ENCODE data around the gene INSC.

The INSC gene

GRCh38 chr11:15198284-15198683 is 83.6 kb downstream of the INSC start:
- ChIA-PET POLR2A (ENCODE audit: low non-redundant PET) (no interaction called here), CTCF (interaction anchor here (0.6 to 1.7 kb wide), 4 partner anchors 97 to 290 kb away, joined by 3 to 6 read pairs (median 4); no protein-coding TSS in a partner anchor)
- H3K27ac ChIP-seq = no peak overlapping the region
- TF ChIP-seq CTCF (conservative IDR thresholded peaks at IDR 0.05; ENCODE audit: low read depth) = no peak
- no peak for DNase-seq (ENCODE audit: low spot score)

- TF ChIP-seq CTCF (conservative IDR thresholded peaks at IDR 0.05; ENCODE audit: low read depth) = no peak
- ChIA-PET CTCF (interaction anchor here (0.7 to 1.7 kb wide), 3 partner anchors 99 to 433 kb away, joined by 3 to 6 read pairs (median 3); no protein-coding TSS in a partner anchor), POLR2A (ENCODE audit: low non-redundant PET) (no interaction called here)
- DNase-seq (ENCODE audit: low spot score) = peak; percentile 71
- no peak overlapping the region for H3K27ac ChIP-seq
These were observed 85.0 kb downstream of the INSC start for GRCh38 chr11:15199693-15200092.

GRCh38 chr11:15200696-15201095 is 86.0 kb downstream of the INSC start:
- POLR2A ChIA-PET (ENCODE audit: low non-redundant PET) = no interaction called here

GRCh38 chr11:15201586-15201985 is 86.9 kb downstream of the INSC start:
- no peak overlapping the region for H3K27ac ChIP-seq
- ChIA-PET POLR2A (ENCODE audit: low non-redundant PET) (no interaction called here), CTCF (interaction anchor here (1.1 to 1.3 kb wide), 2 partner anchors 100 to 294 kb away, joined by 3 to 4 read pairs; no protein-coding TSS in a partner anchor)
- no peak for DNase-seq (ENCODE audit: low spot score)
- TF ChIP-seq CTCF (conservative IDR thresholded peaks at IDR 0.05; ENCODE audit: low read depth) = no peak

More at GRCh38 chr11:15200696-15201095, 86.0 kb downstream of the INSC start:
- TF ChIP-seq CTCF (conservative IDR thresholded peaks at IDR 0.05; ENCODE audit: low read depth) = no peak
- no peak overlapping the region for H3K27ac ChIP-seq
- CTCF ChIA-PET = interaction anchor here (1.1 kb wide), 1 partner anchor 100 kb away, joined by 3 read pairs; no protein-coding TSS in a partner anchor
- DNase-seq (ENCODE audit: low spot score) = no peak

- CTCF ChIA-PET = interaction anchor here (1.1 to 1.3 kb wide), 2 partner anchors 102 to 295 kb away, joined by 3 to 4 read pairs; no protein-coding TSS in a partner anchor
- H3K27ac ChIP-seq = no peak overlapping the region
- POLR2A ChIA-PET (ENCODE audit: low non-redundant PET) = no interaction called here
- no peak for TF ChIP-seq CTCF (conservative IDR thresholded peaks at IDR 0.05; ENCODE audit: low read depth)
- no peak for DNase-seq (ENCODE audit: low spot score)
These were observed 87.9 kb downstream of the INSC start for GRCh38 chr11:15202626-15203025.

- CTCF ChIA-PET = no interaction called here
- no peak for TF ChIP-seq CTCF (conservative IDR thresholded peaks at IDR 0.05; ENCODE audit: low read depth)
- POLR2A ChIA-PET (ENCODE audit: low non-redundant PET) = no interaction called here
- H3K27ac ChIP-seq = no peak overlapping the region
- DNase-seq (ENCODE audit: low spot score) = no peak
These were observed 90.0 kb downstream of the INSC start for GRCh38 chr11:15204711-15205110.

Measured in RWPE1 (cell line).